Upper lobe of right lung (tissue), 1 donor: ENCODE measurements around the gene ADAM10. TPM values are rescaled to one million over a fixed set of nuclear protein-coding genes. Genes with fewer than 3 reads are reported as not detected.
A peak's percentile ranks its signal among the peaks of the same experiment; 100 is the strongest.

Source experiments
- ATAC-seq: fragments of 200-7000 bp; cut with Tn5 transposase; one replicate; pipeline ENCODE4 v1.9.1; 2020; ENCODE audit warnings: mild to moderate bottlenecking, moderate library complexity
- DNase-seq: peaks from one replicate; pipeline ENCODE4 v3.0.0-alpha.2; 2020
- H3K27ac ChIP-seq: fragments of 200-600 bp; one replicate; pipeline ENCODE4 v1.8.0; 2022
- H3K27me3 ChIP-seq: fragments of 200-600 bp; one replicate; pipeline ENCODE4 v1.8.0; 2022; ENCODE audit warnings: mild to moderate bottlenecking
- H3K36me3 ChIP-seq: fragments of 200-600 bp; one replicate; pipeline ENCODE4 v1.8.0; 2022
- H3K4me1 ChIP-seq: fragments of 200-600 bp; one replicate; pipeline ENCODE4 v1.8.0; 2022
- H3K4me3 ChIP-seq: fragments of 200-600 bp; one replicate; pipeline ENCODE4 v1.8.0; 2022; ENCODE audit warnings: mild to moderate bottlenecking
- H3K9me3 ChIP-seq: fragments of 200-600 bp; one replicate; pipeline ENCODE4 v1.8.0; 2022
- CTCF ChIP-seq: fragments of 200-600 bp; IDR thresholded peaks from one replicate; pipeline ENCODE4 v1.8.0; 2022; ENCODE audit warnings: antibody characterized with exemption
- intact Hi-C: fragments of 100-400 bp; cut with DNase I; formaldehyde crosslinking; loops from one replicate; pipeline ENCODE4 v1.11.0; 2022
- total RNA-seq: library from RNA; stranded (reverse); fragmentation: NEBNext Ultra II Directional; extraction: Animal tissue kit (Norgen Biotek cat#: 25700); gene quantifications from one replicate; pipeline ENCODE4 v1.2.1, GENCODE V29; 2021
- donor health status: DM: no; HTN: yes; CAD: no; lungs with severe emphysema.

Gene ADAM10
- total RNA-seq, 1 donor from 2014 or later: 139 TPM

GRCh38 chr15:58541410-58542087, 208.0 kb downstream of the ADAM10 start:
- H3K4me3 ChIP-seq: no peak overlapping the region
- DNase-seq (peak; percentile 46), ATAC-seq (no peak)
- H3K36me3 ChIP-seq: no peaks in the 10 kb centered on the region
- H3K9me3 ChIP-seq: no peaks in the 10 kb centered on the region
- intact Hi-C loops: no loop called here
- H3K27ac ChIP-seq: no peak overlapping the region
- no peaks in the 10 kb centered on the region for H3K4me1 ChIP-seq
- TF ChIP-seq CTCF: no peak
- no peaks in the 10 kb centered on the region for H3K27me3 ChIP-seq

GRCh38 chr15:58539548-58539947, 210.0 kb downstream of the ADAM10 start:
- no peaks in the 10 kb centered on the region for H3K36me3 ChIP-seq
- DNase-seq: peak; percentile 34
- TF ChIP-seq CTCF: no peak
- intact Hi-C loops: no loop called here
- no peaks in the 10 kb centered on the region for H3K4me1 ChIP-seq
- H3K4me3 ChIP-seq: no peak overlapping the region
- no peaks in the 10 kb centered on the region for H3K27me3 ChIP-seq
- H3K9me3 ChIP-seq: no peaks in the 10 kb centered on the region
- ATAC-seq: no peak
- H3K27ac ChIP-seq: no peak overlapping the region

- TF ChIP-seq CTCF: no peak
- Histone ChIP-seq H3K36me3 (no peaks in the 10 kb centered on the region), H3K27me3 (no peaks in the 10 kb centered on the region), H3K4me3 (no peak overlapping the region), H3K4me1 (no peaks in the 10 kb centered on the region), H3K27ac (no peak overlapping the region), H3K9me3 (no peaks in the 10 kb centered on the region)
- ATAC-seq (no peak), DNase-seq (no peak)
- intact Hi-C loops: no loop called here
Measured at GRCh38 chr15:58538901-58539300, 210.6 kb downstream of the ADAM10 start.

Other genes with a start within 250 kb of the ADAM10 start
- gene MINDY2, start 21.6 kb upstream of the ADAM10 start, total RNA-seq: 31.2 TPM
- gene SLTM, start 184.0 kb upstream of the ADAM10 start, total RNA-seq: 84.0 TPM
- gene RNF111, start 238.0 kb upstream of the ADAM10 start, total RNA-seq: 35.3 TPM